IMR-90 (cell line): ENCODE measurements around the gene HNRNPD. TPM values are rescaled to one million over a fixed set of nuclear protein-coding genes. Genes with fewer than 3 reads are reported as not detected.

Source experiments
- ATAC-seq: fragments of 200-7000 bp; cut with Tn5 transposase; 2 replicates; pipeline ENCODE4 v1.9.1; 2020; ENCODE audit warnings: low read depth, mild to moderate bottlenecking, moderate library complexity
- BruUV-seq: library from RNA; stranded (reverse); fragments of 400-500 nt; replicated peaks from 2 replicates; lab custom pipeline; 2021; lab: Mats Ljungman, UMichigan
- CTCF ChIA-PET: fragments of 300-600 bp; formaldehyde crosslinking; extraction: SDS; loops from one replicate; lab custom pipeline; 2021; ENCODE audit warnings: antibody characterized with exemption; lab: Yijun Ruan, JAX
- POLR2A ChIA-PET: fragments of 300-600 bp; sonication (Branson Sonifier 250); formaldehyde crosslinking; loops from one replicate; lab custom pipeline; 2022; ENCODE audit warnings: antibody characterized with exemption; ENCODE audit not compliant: unreplicated experiment; lab: Charles Lee
- DNase-seq: peaks from one replicate; pipeline ENCODE4 v3.0.0; 2013
- H2AFZ ChIP-seq: replicated peaks from 2 replicates; pipeline ENCODE3; 2013; ENCODE audit warnings: low read length, mild to moderate bottlenecking; ENCODE audit not compliant: poor library complexity
- H2AK5ac ChIP-seq: 2 replicates; pipeline ENCODE4 v1.6.1; 2013; ENCODE audit warnings: low read depth, low read length, inconsistent platforms
- H2AK9ac ChIP-seq: replicated peaks from 2 replicates; pipeline ENCODE3; 2013; ENCODE audit warnings: mild to moderate bottlenecking, low read depth, low read length, moderate library complexity; ENCODE audit not compliant: poor library complexity
- H2BK120ac ChIP-seq: 2 replicates; pipeline ENCODE4 v1.6.1; 2013; ENCODE audit warnings: low read depth, low read length, inconsistent platforms
- H2BK15ac ChIP-seq: 3 replicates; pipeline ENCODE4 v1.6.1; 2013; ENCODE audit warnings: low read depth, low read length, inconsistent platforms
- H2BK20ac ChIP-seq: 2 replicates; pipeline ENCODE4 v1.6.1; 2013; ENCODE audit warnings: low read depth, mild to moderate bottlenecking, inconsistent platforms, low read length, moderate library complexity
- H2BK5ac ChIP-seq: 2 replicates; pipeline ENCODE4 v1.6.1; 2013; ENCODE audit warnings: mild to moderate bottlenecking, low read depth, low read length, inconsistent platforms; ENCODE audit not compliant: poor library complexity, severe bottlenecking
- H3K14ac ChIP-seq: replicated peaks from 2 replicates; pipeline ENCODE4 v1.6.1; 2013; ENCODE audit warnings: low read depth, low read length, inconsistent platforms
- H3K18ac ChIP-seq: 2 replicates; pipeline ENCODE4 v1.6.1; 2013; ENCODE audit warnings: low read depth, low read length, control low read depth
- H3K23ac ChIP-seq: 2 replicates; pipeline ENCODE4 v1.6.1; 2013; ENCODE audit warnings: low read depth, low read length, inconsistent platforms
- H3K27ac ChIP-seq: 2 replicates; pipeline ENCODE4 v1.5.1; 2013; ENCODE audit warnings: mild to moderate bottlenecking, control low read depth, low read length; ENCODE audit not compliant: insufficient read depth
- H3K27me3 ChIP-seq: 2 replicates; pipeline ENCODE4 v1.6.1; 2013; ENCODE audit warnings: low read length; ENCODE audit not compliant: control insufficient read depth, insufficient read depth
- H3K36me3 ChIP-seq: 2 replicates; pipeline ENCODE4 v1.6.1; 2013; ENCODE audit warnings: low read length, mixed read lengths; ENCODE audit not compliant: control insufficient read depth, insufficient read depth
- H3K4ac ChIP-seq: 2 replicates; pipeline ENCODE4 v1.6.1; 2013; ENCODE audit warnings: low read depth, low read length, inconsistent platforms
- H3K4me1 ChIP-seq: 2 replicates; pipeline ENCODE4 v1.6.1; 2013; ENCODE audit warnings: low read length, mixed read lengths; ENCODE audit not compliant: control insufficient read depth, insufficient read depth
- H3K4me2 ChIP-seq: 2 replicates; pipeline ENCODE4 v1.6.1; 2013; ENCODE audit warnings: low read depth, mild to moderate bottlenecking, control low read depth, low read length, moderate library complexity
- H3K4me3 ChIP-seq: 2 replicates; pipeline ENCODE4 v1.5.1; 2013; ENCODE audit warnings: low read depth, mild to moderate bottlenecking, control low read depth, low read length, moderate library complexity; ENCODE audit not compliant: insufficient read depth
- H3K56ac ChIP-seq: 2 replicates; pipeline ENCODE4 v1.6.1; 2013; ENCODE audit warnings: low read length, inconsistent platforms; ENCODE audit not compliant: insufficient read depth; ENCODE audit errors: extremely low read depth
- H3K79me1 ChIP-seq, 2 experiments: 2 replicates each; pipeline ENCODE4 v1.6.1; 2013; ENCODE audit warnings: low read length in 2 of 2, inconsistent platforms in 1 of 2, low read depth in 1 of 2
- H3K9ac ChIP-seq: 2 replicates; pipeline ENCODE4 v1.6.1; 2013; ENCODE audit warnings: low read depth, low read length, control low read depth
- H3K9me1 ChIP-seq: 2 replicates; pipeline ENCODE4 v1.6.1; 2013; ENCODE audit warnings: low read length, inconsistent platforms; ENCODE audit not compliant: insufficient read depth
- H3K9me3 ChIP-seq: 2 replicates; pipeline ENCODE4 v1.6.1; 2013; ENCODE audit warnings: low read length; ENCODE audit not compliant: control insufficient read depth, insufficient read depth
- H4K20me1 ChIP-seq: 2 replicates; pipeline ENCODE4 v1.6.1; 2013; ENCODE audit warnings: low read length, inconsistent platforms; ENCODE audit not compliant: insufficient read depth
- H4K5ac ChIP-seq: 2 replicates; pipeline ENCODE4 v1.6.1; 2013; ENCODE audit warnings: mild to moderate bottlenecking, low read depth, low read length, control low read depth
- H4K8ac ChIP-seq, 2 experiments: 2 replicates each; pipeline ENCODE4 v1.6.1; 2013; ENCODE audit warnings: low read depth in 2 of 2, low read length in 2 of 2, control low read depth in 1 of 2, inconsistent platforms in 1 of 2
- H4K91ac ChIP-seq: 2 replicates; pipeline ENCODE4 v1.6.1; 2013; ENCODE audit warnings: low read depth, low read length, inconsistent platforms; ENCODE audit not compliant: insufficient read depth
- BHLHE40 ChIP-seq: fragments of 150-350 bp; IDR thresholded peaks from 2 replicates; pipeline ENCODE4 v1.6.1; 2016; ENCODE audit warnings: mild to moderate bottlenecking, low read depth, low read length
- CEBPB ChIP-seq: IDR thresholded peaks from 2 replicates; pipeline ENCODE4 v1.6.1; 2012; ENCODE audit warnings: low read depth, low read length, improper control_type of control experiment
- CHD1 ChIP-seq: IDR thresholded peaks from 2 replicates; pipeline ENCODE4 v1.6.1; 2012; ENCODE audit warnings: low read depth, low read length, improper control_type of control experiment
- CTCF ChIP-seq: conservative IDR thresholded peaks from 2 replicates; pipeline ENCODE4 v1.5.1; 2012; ENCODE audit warnings: mild to moderate bottlenecking, low read depth, low read length, improper control_type of control experiment
- FOS ChIP-seq: fragments of 150-350 bp; IDR thresholded peaks from 2 replicates; pipeline ENCODE4 v1.6.1; 2016; ENCODE audit warnings: low read depth, low read length
- MAFK ChIP-seq: IDR thresholded peaks from 2 replicates; pipeline ENCODE4 v1.6.1; 2012; ENCODE audit warnings: low read depth, low read length, improper control_type of control experiment
- MAZ ChIP-seq: IDR thresholded peaks from 2 replicates; pipeline ENCODE4 v1.6.1; 2012; ENCODE audit warnings: low read depth, mild to moderate bottlenecking, low read length, improper control_type of control experiment, moderate library complexity, borderline replicate concordance
- NFE2L2 ChIP-seq: fragments of 150-350 bp; IDR thresholded peaks from 2 replicates; pipeline ENCODE4 v1.6.1; 2016; ENCODE audit warnings: low read depth, mild to moderate bottlenecking, low read length
- POLR2A ChIP-seq: IDR thresholded peaks from 2 replicates; pipeline ENCODE4 v1.6.1; 2012; ENCODE audit warnings: mild to moderate bottlenecking, low read depth, low read length
- RAD21 ChIP-seq: IDR thresholded peaks from 2 replicates; pipeline ENCODE4 v1.6.1; 2012; ENCODE audit warnings: low read length, improper control_type of control experiment
- RCOR1 ChIP-seq: IDR thresholded peaks from 2 replicates; pipeline ENCODE4 v1.6.1; 2012; ENCODE audit warnings: mild to moderate bottlenecking, low read length, improper control_type of control experiment; ENCODE audit not compliant: insufficient replicate concordance
- RFX5 ChIP-seq: IDR thresholded peaks from 2 replicates; pipeline ENCODE4 v1.8.0; 2012; ENCODE audit warnings: low read depth, mild to moderate bottlenecking, low read length, moderate library complexity
- USF2 ChIP-seq: fragments of 150-350 bp; IDR thresholded peaks from 2 replicates; pipeline ENCODE4 v1.6.1; 2017; ENCODE audit warnings: mild to moderate bottlenecking, antibody characterized with exemption, low read length, low read depth
- WGBS, 2 experiments: methylation state at CpG; one replicate each; pipeline versions ENCODE4 v1.1.5 to v1.1.7; 2013; ENCODE audit warnings: missing lambda C conversion rate in 2 of 2; ENCODE audit not compliant: insufficient read length in 1 of 2; ENCODE audit errors: extremely low coverage in 2 of 2; 5-methylcytosine and 5-hydroxymethylcytosine counted together
- dilution Hi-C: fragments of 300-500 bp; cut with HindIII; formaldehyde crosslinking; loops from one replicate; pipeline ENCODE4 v1.14.3; 2018; ENCODE audit warnings: low sequenced_read_pairs; ENCODE audit not compliant: unreplicated experiment
- in situ Hi-C: fragments of 300-500 bp; cut with MboI; formaldehyde crosslinking; loops from 3 replicates; pipeline ENCODE4 v1.14.3; 2019; ENCODE audit warnings: low sequenced_read_pairs, inconsistent platforms, mixed read lengths
- intact Hi-C: fragments of 100-400 bp; cut with micrococcal nuclease; formaldehyde crosslinking; loops from 2 replicates; pipeline ENCODE4 v1.10.0; 2022
- polyA plus RNA-seq, 3 experiments: library from polyadenylated mRNA; depleted of rRNA; stranded (reverse); fragments of >200 nt; gene quantifications; 2 replicates each; pipeline ENCODE4 v1.2.3, GENCODE V29; 2012; ENCODE audit warnings: low replicate concordance in 1 of 3
- total RNA-seq: library from RNA; depleted of rRNA; stranded (reverse); fragments of >200 nt; gene quantifications from 2 replicates; pipeline ENCODE4 v1.2.3, GENCODE V29; 2012

HNRNPD gene
- total and polyA plus RNA-seq, 2 of the 4 experiments (the other 2 are of a cell fraction) = 9.7 to 142 TPM

GRCh38 chr4:82372517-82373485 is 990 bp downstream of the HNRNPD start:
- Histone ChIP-seq H2AK9ac (peak overlapping the region; percentile 98), H4K8ac (peak overlapping the region; percentile 77 to 78; a peak in 2 of 4 replicates), H3K4me3 (peak overlapping the region; percentile 83), H3K27ac (peak overlapping the region; percentile 92), H2AK5ac (peak overlapping the region; percentile 90), H3K4ac (peak overlapping the region; percentile 89), H2BK120ac (no peak overlapping the region), H3K79me1 (peaks cover 8 to 27% of the 10 kb centered on the region in 2 experiments), H3K56ac (peak overlapping the region; percentile 76), H4K20me1 (peaks cover 57% of the 10 kb centered on the region), H3K27me3 (no peaks in the 10 kb centered on the region), H2BK5ac (peak overlapping the region; percentile 92), H3K4me1 (no peaks in the 10 kb centered on the region), H3K36me3 (peaks cover 3% of the 10 kb centered on the region; the same call in 1 of the 2 replicates), H4K91ac (peak overlapping the region; percentile 64; the same call in 1 of the 2 replicates), H4K5ac (no peak overlapping the region; the same call in 1 of the 2 replicates), H3K23ac (peak overlapping the region; percentile 92), H3K9ac (peak overlapping the region; percentile 96), H3K9me1 (peaks cover 5% of the 10 kb centered on the region; the same call in 1 of the 2 replicates), H2BK15ac (no peak overlapping the region; the same call in 2 of the 3 replicates), H3K4me2 (peak overlapping the region; percentile 94), H3K18ac (peak overlapping the region; percentile 15; the same call in 1 of the 2 replicates), H2AFZ (peak overlapping the region; percentile 94), H3K14ac (peak overlapping the region; percentile 79), H2BK20ac (no peak overlapping the region), H3K9me3 (no peaks in the 10 kb centered on the region)
- ChIA-PET POLR2A (no interaction called here), CTCF (interaction anchor here (3.2 kb wide), 1 partner anchor 12 kb away, joined by 13 read pairs; no protein-coding TSS in a partner anchor)
- peak; percentile 57 for DNase-seq
- dilution Hi-C loops = no loop called here
- in situ Hi-C loops = no loop called here
- WGBS, 2 experiments = 0% methylated on average over 8 of the region's 37 CpGs; no CpG with 5 or more reads in 1 of the 2 experiments
- no TSS peak for BruUV-seq
- ATAC-seq = peak; percentile 30
- intact Hi-C loops = no loop called here
- TF ChIP-seq BHLHE40 = peak; percentile 23; the same call in 1 of the 2 replicates
- 0 out of 2 replicates have a peak, but pooled peaks have one; percentile 23 for TF ChIP-seq MAZ
- TF ChIP-seq RFX5 = no peak
- TF ChIP-seq CHD1 = peak; percentile 64
- no peak for TF ChIP-seq NFE2L2
- no peak for TF ChIP-seq CEBPB
- no peak for TF ChIP-seq FOS
- TF ChIP-seq RAD21 = no peak
- TF ChIP-seq POLR2A = peak; percentile 72; the same call in 1 of the 2 replicates
- no peak for TF ChIP-seq USF2
- no peak for TF ChIP-seq RCOR1
- TF ChIP-seq MAFK = no peak
- TF ChIP-seq CTCF = no peak
